ENCODE results near the gene SIX3. TPM values are rescaled to one million over a fixed set of nuclear protein-coding genes. Genes with fewer than 3 reads are reported as not detected.

Gene SIX3
- total RNA-seq, 6 experiments from 2014 or later = not detected

GRCh38 chr2:44981714-44982108 is 40.2 kb downstream of the SIX3 start:
- Histone ChIP-seq H3K9me3 (no peaks in the 10 kb centered on the region), H3K27me3 (no peaks in the 10 kb centered on the region), H3K4me1 (no peaks in the 10 kb centered on the region), H3K27ac (no peak overlapping the region), H3K4me3 (no peak overlapping the region), H3K36me3 (no peaks in the 10 kb centered on the region)
- DNase-seq (peak; percentile 66 to 72 (median 67)), ATAC-seq (peak; percentile 87 to 93 (median 90))
- intact Hi-C loops (cut with DNase I) = no loop called here
- 8% methylated on average over 13 of the region's 14 CpGs for WGBS (ENCODE audit: insufficient coverage, low coverage, low lambda C conversion rate, missing lambda C conversion rate)
- no peak for TF ChIP-seq POLR2A (IDR thresholded peaks at IDR 0.05)
- TF ChIP-seq, protein P1, sequence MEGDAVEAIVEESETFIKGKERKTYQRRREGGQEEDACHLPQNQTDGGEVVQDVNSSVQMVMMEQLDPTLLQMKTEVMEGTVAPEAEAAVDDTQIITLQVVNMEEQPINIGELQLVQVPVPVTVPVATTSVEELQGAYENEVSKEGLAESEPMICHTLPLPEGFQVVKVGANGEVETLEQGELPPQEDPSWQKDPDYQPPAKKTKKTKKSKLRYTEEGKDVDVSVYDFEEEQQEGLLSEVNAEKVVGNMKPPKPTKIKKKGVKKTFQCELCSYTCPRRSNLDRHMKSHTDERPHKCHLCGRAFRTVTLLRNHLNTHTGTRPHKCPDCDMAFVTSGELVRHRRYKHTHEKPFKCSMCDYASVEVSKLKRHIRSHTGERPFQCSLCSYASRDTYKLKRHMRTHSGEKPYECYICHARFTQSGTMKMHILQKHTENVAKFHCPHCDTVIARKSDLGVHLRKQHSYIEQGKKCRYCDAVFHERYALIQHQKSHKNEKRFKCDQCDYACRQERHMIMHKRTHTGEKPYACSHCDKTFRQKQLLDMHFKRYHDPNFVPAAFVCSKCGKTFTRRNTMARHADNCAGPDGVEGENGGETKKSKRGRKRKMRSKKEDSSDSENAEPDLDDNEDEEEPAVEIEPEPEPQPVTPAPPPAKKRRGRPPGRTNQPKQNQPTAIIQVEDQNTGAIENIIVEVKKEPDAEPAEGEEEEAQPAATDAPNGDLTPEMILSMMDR (IDR thresholded peaks at IDR 0.05) = peak; percentile 67 to 90 (median 87)

GRCh38 chr2:44983836-44984604 is 42.5 kb downstream of the SIX3 start:
- Histone ChIP-seq H3K4me3 (no peak overlapping the region), H3K27me3 (no peaks in the 10 kb centered on the region), H3K36me3 (no peaks in the 10 kb centered on the region), H3K27ac (no peak overlapping the region), H3K4me1 (no peaks in the 10 kb centered on the region), H3K9me3 (peaks cover 0 to 5% (median 0%) of the 10 kb centered on the region in 4 donors)
- intact Hi-C loops (cut with DNase I) = no loop called here
- WGBS (ENCODE audit: insufficient coverage, low coverage, low lambda C conversion rate, missing lambda C conversion rate) = 73% methylated on average over 5 of the region's 9 CpGs
- TF ChIP-seq POLR2A (IDR thresholded peaks at IDR 0.05) = no peak
- TF ChIP-seq, protein P1 (IDR thresholded peaks at IDR 0.05) = no peak
- no peak for DNase-seq
- ATAC-seq = no peak

DNA sequence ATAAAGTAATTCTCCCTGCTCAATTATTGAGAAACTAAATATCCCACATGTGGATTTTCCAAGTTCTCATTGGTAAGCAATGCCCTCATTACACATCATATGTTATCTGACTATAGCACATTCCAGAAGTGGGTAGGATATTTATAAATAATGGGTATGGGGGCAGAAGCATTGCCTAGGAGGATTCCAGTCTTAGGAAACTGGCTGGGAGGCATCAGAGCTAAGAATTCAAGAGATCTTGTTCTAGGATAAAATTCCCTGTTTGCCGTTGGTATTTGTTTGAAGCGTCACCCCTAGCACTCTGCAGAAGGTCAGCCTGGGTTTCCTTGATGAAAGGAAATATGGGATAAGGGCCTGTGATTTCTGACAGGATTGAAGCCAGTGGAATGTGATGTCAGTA is 47.7 kb downstream of the SIX3 start:
- intact Hi-C loops (cut with DNase I) = no loop called here
- peaks cover 0 to 5% (median 0%) of the 10 kb centered on the region in 4 donors for H3K9me3 ChIP-seq
- H3K27ac ChIP-seq = no peak overlapping the region
- H3K4me1 ChIP-seq = no peaks in the 10 kb centered on the region
- TF ChIP-seq, protein P1 (IDR thresholded peaks at IDR 0.05) = no peak
- no peak for TF ChIP-seq POLR2A (IDR thresholded peaks at IDR 0.05)
- H3K36me3 ChIP-seq = no peaks in the 10 kb centered on the region
- 68% methylated on average over 2 of the region's 2 CpGs for WGBS (ENCODE audit: insufficient coverage, low coverage, low lambda C conversion rate, missing lambda C conversion rate)
- ATAC-seq (no peak), DNase-seq (no peak)
- H3K4me3 ChIP-seq = no peak overlapping the region
- H3K27me3 ChIP-seq = no peaks in the 10 kb centered on the region

- intact Hi-C loops (cut with DNase I) = loop anchor here in 1 of 2 donors (10.0 kb wide), 1 partner anchor 500 kb away; no protein-coding TSS in a partner anchor
- no peaks in the 10 kb centered on the region for H3K27me3 ChIP-seq
- H3K4me3 ChIP-seq = no peak overlapping the region
- WGBS (ENCODE audit: insufficient coverage, low coverage, low lambda C conversion rate, missing lambda C conversion rate) = 75% methylated on average over 1 of the region's 1 CpG
- DNase-seq (no peak), ATAC-seq (no peak)
- no peaks in the 10 kb centered on the region for H3K4me1 ChIP-seq
- TF ChIP-seq POLR2A (IDR thresholded peaks at IDR 0.05) = no peak
- TF ChIP-seq, protein P1 (IDR thresholded peaks at IDR 0.05) = no peak
- H3K36me3 ChIP-seq = no peaks in the 10 kb centered on the region
- H3K27ac ChIP-seq = no peak overlapping the region
- H3K9me3 ChIP-seq = no peaks in the 10 kb centered on the region
Measured at GRCh38 chr2:44994377-44994776, 52.9 kb downstream of the SIX3 start.

Small RNA genes within 50 kb of the gene (small RNA-seq; reads per million reads assigned to genes)
- gene RF02246 (0 reads per million in 2 experiments), gene RF02247 (0 reads per million in 2 experiments), gene RF02248 (0 reads per million in 2 experiments), gene RF02250 (0 reads per million in 2 experiments), gene RF02251 (0 reads per million in 2 experiments), gene RF02252 (0 reads per million in 2 experiments)

Other genes with a start within 250 kb of the SIX3 start
- gene SIX2, start 67.8 kb downstream of the SIX3 start, total RNA-seq = not detected

All from right lobe of liver (tissue), 6 donors.